Peyer's patch (tissue), 4 donors: ENCODE measurements around the gene NSMF.

Experiments used
- CTCF ChIP-seq, 6 experiments: fragments of 450-650 bp in 4 of 6; fragments of 200-600 bp in 2 of 6; sonication (generic) in 1 of 6; IDR thresholded peaks; one replicate each; pipeline ENCODE4 v1.5.1; 2017 to 2019; ENCODE audit warnings: antibody characterized with exemption in 6 of 6, mild to moderate bottlenecking in 3 of 6, moderate library complexity in 1 of 6
- POLR2A ChIP-seq, 2 donors: fragments of 450-650 bp; IDR thresholded peaks; one replicate each; pipeline ENCODE4 v1.5.1; 2017; ENCODE audit warnings: antibody characterized with exemption in 2 of 2, mild to moderate bottlenecking in 2 of 2, moderate library complexity in 2 of 2

- TF ChIP-seq CTCF (IDR thresholded peaks at IDR 0.05), result no peak
- peak; percentile 47 to 86 for TF ChIP-seq POLR2A (IDR thresholded peaks at IDR 0.05)
Observed at GRCh38 chr9:137459152-137459600, at the start of gene NSMF.
